Thyroid gland (tissue), 4 donors: ENCODE measurements around the gene LZTS2. TPM values are rescaled to one million over a fixed set of nuclear protein-coding genes. Genes with fewer than 3 reads are reported as not detected.

ENCODE experiments used
- DNase-seq, 2 donors: peaks; one replicate each; pipeline ENCODE4 v3.0.0-alpha.2; 2019
- H3K27ac ChIP-seq, 3 donors: fragments of 200-600 bp; sonication (generic); 1 replicate in 2 of 3; 2 replicates in 1 of 3; pipeline ENCODE4 v1.5.1; 2016 to 2019; ENCODE audit warnings: mild to moderate bottlenecking in 1 of 3, moderate library complexity in 1 of 3
- H3K27me3 ChIP-seq: fragments of 200-600 bp; sonication (generic); one replicate; pipeline ENCODE4 v1.5.1; 2019
- H3K36me3 ChIP-seq, 2 donors: fragments of 200-600 bp; sonication (generic); one replicate each; pipeline ENCODE4 v1.5.1; 2016 to 2019
- H3K4me1 ChIP-seq, 2 donors: fragments of 200-600 bp; sonication (generic); one replicate each; pipeline ENCODE4 v1.5.1; 2017 to 2019
- H3K4me3 ChIP-seq, 3 donors: fragments of 200-600 bp; sonication (generic); replicated peaks in 1 of 3; 1 replicate in 2 of 3; 2 replicates in 1 of 3; pipeline ENCODE4 v1.5.1; 2016; ENCODE audit warnings: mild to moderate bottlenecking in 1 of 3
- H3K9me3 ChIP-seq: fragments of 200-600 bp; sonication (generic); one replicate; pipeline ENCODE4 v1.5.1; 2017
- CTCF ChIP-seq, 6 experiments: fragments of 200-600 bp in 3 of 6; fragments of 450-650 bp in 3 of 6; sonication (generic) in 3 of 6; IDR thresholded peaks; one replicate each; pipeline ENCODE4 v1.5.1; 2016 to 2019; ENCODE audit warnings: antibody characterized with exemption in 6 of 6, mild to moderate bottlenecking in 2 of 6, inconsistent platforms in 1 of 6, moderate library complexity in 1 of 6
- POLR2A ChIP-seq, 2 donors: fragments of 450-650 bp; IDR thresholded peaks; one replicate each; pipeline ENCODE4 v1.6.1; 2017; ENCODE audit warnings: antibody characterized with exemption in 2 of 2, mild to moderate bottlenecking in 2 of 2, moderate library complexity in 1 of 2
- WGBS, 2 donors: methylation state at CpG; one replicate each; pipeline ENCODE4 v1.1.5; 2017; 5-methylcytosine and 5-hydroxymethylcytosine counted together
- intact Hi-C: fragments of 100-400 bp; cut with DNase I; formaldehyde crosslinking; loops from one replicate; pipeline ENCODE4 v1.15.1; 2023
- total RNA-seq, 4 donors: library from RNA; depleted of rRNA; stranded (reverse); fragments of >200 nt; gene quantifications; one replicate each; pipeline ENCODE4 v1.2.3, GENCODE V29; 2016

LZTS2 gene
- total RNA-seq, 4 donors from 2014 or later, result 75.4 to 107 (median 88.1) TPM

- H3K27ac ChIP-seq, result no peak overlapping the region
- no peak for DNase-seq
- H3K36me3 ChIP-seq, result no peaks in the 10 kb centered on the region
- TF ChIP-seq CTCF (IDR thresholded peaks at IDR 0.05) (no peak), POLR2A (IDR thresholded peaks at IDR 0.05) (no peak)
- 19 to 21% methylated on average over 14 to 16 of the region's 16 CpGs for WGBS, 2 donors
- H3K9me3 ChIP-seq, result no peaks in the 10 kb centered on the region
- no peak overlapping the region for H3K4me3 ChIP-seq
- intact Hi-C loops, result no loop called here
- peaks cover 12 to 15% of the 10 kb centered on the region in 2 donors for H3K4me1 ChIP-seq
- H3K27me3 ChIP-seq, result peaks cover 32% of the 10 kb centered on the region
Observed at GRCh38 chr10:101047268-101047667, 47.7 kb downstream of the LZTS2 start.

- H3K9me3 ChIP-seq, result no peaks in the 10 kb centered on the region
- H3K36me3 ChIP-seq, result no peaks in the 10 kb centered on the region
- H3K4me1 ChIP-seq, result peaks cover 7 to 11% of the 10 kb centered on the region in 2 donors
- DNase-seq, result no peak
- TF ChIP-seq POLR2A (IDR thresholded peaks at IDR 0.05), result no peak
- TF ChIP-seq CTCF (IDR thresholded peaks at IDR 0.05), result no peak
- H3K4me3 ChIP-seq, result no peak overlapping the region
- no peak overlapping the region for H3K27ac ChIP-seq
- intact Hi-C loops, result no loop called here
- WGBS, 2 donors, result 12 to 16% methylated on average over 42 to 56 of the region's 62 CpGs
- H3K27me3 ChIP-seq, result peaks cover 32% of the 10 kb centered on the region
Observed at GRCh38 chr10:101047961-101048892, 48.6 kb downstream of the LZTS2 start.

- WGBS, 2 donors, result 21% methylated on average over 23 of the region's 42 CpGs
- Histone ChIP-seq H3K27ac (no peak overlapping the region), H3K27me3 (peaks cover 32% of the 10 kb centered on the region), H3K4me1 (peaks cover 3 to 7% of the 10 kb centered on the region in 2 donors), H3K4me3 (no peak overlapping the region), H3K9me3 (no peaks in the 10 kb centered on the region), H3K36me3 (no peaks in the 10 kb centered on the region)
- intact Hi-C loops, result no loop called here
- peak; percentile 31 to 90 (median 54) for TF ChIP-seq CTCF (IDR thresholded peaks at IDR 0.05)
- TF ChIP-seq POLR2A (IDR thresholded peaks at IDR 0.05), result no peak
- DNase-seq, result peak; percentile 49 to 58
Observed at GRCh38 chr10:101050208-101051069, 50.8 kb downstream of the LZTS2 start.

GRCh38 chr10:101052285-101052684 is 52.7 kb downstream of the LZTS2 start:
- no peak for DNase-seq
- H3K27me3 ChIP-seq, result peaks cover 22% of the 10 kb centered on the region
- intact Hi-C loops, result no loop called here
- H3K27ac ChIP-seq, result no peak overlapping the region
- peaks cover 3 to 7% of the 10 kb centered on the region in 2 donors for H3K4me1 ChIP-seq
- WGBS, 2 donors, result 98 to 100% methylated on average over 3 of the region's 3 CpGs
- H3K36me3 ChIP-seq, result no peaks in the 10 kb centered on the region
- H3K4me3 ChIP-seq, result no peak overlapping the region
- TF ChIP-seq POLR2A (IDR thresholded peaks at IDR 0.05) (no peak), CTCF (IDR thresholded peaks at IDR 0.05) (no peak)
- no peaks in the 10 kb centered on the region for H3K9me3 ChIP-seq
